Vagina (tissue), 2 donors: ENCODE measurements around the gene ADPRH.

ENCODE experiments used
- POLR2A ChIP-seq, 2 donors: fragments of 450-650 bp; IDR thresholded peaks; one replicate each; pipeline ENCODE4 v1.6.1; 2017; ENCODE audit warnings: antibody characterized with exemption in 2 of 2, mild to moderate bottlenecking in 2 of 2, moderate library complexity in 2 of 2
- POLR2AphosphoS5 ChIP-seq, 2 donors: sonication (generic); formaldehyde crosslinking; IDR thresholded peaks; one replicate each; pipeline ENCODE4 v1.9.0; 2017; ENCODE audit warnings: antibody characterized with exemption in 2 of 2, mild to moderate bottlenecking in 2 of 2, low read depth in 1 of 2; ENCODE audit not compliant: insufficient read depth in 1 of 2
- TF ChIP-seq, protein P1 (sequence below), 3 experiments: fragments of 450-650 bp in 2 of 3; fragments of 200-600 bp in 1 of 3; sonication (generic) in 1 of 3; IDR thresholded peaks; one replicate each; pipeline ENCODE4 v1.5.1; 2017 to 2019; ENCODE audit warnings: antibody characterized with exemption in 3 of 3, mild to moderate bottlenecking in 2 of 3, moderate library complexity in 2 of 3

GRCh38 chr3:119600732-119601131 is 21.4 kb downstream of the ADPRH start:
- TF ChIP-seq, protein P1, sequence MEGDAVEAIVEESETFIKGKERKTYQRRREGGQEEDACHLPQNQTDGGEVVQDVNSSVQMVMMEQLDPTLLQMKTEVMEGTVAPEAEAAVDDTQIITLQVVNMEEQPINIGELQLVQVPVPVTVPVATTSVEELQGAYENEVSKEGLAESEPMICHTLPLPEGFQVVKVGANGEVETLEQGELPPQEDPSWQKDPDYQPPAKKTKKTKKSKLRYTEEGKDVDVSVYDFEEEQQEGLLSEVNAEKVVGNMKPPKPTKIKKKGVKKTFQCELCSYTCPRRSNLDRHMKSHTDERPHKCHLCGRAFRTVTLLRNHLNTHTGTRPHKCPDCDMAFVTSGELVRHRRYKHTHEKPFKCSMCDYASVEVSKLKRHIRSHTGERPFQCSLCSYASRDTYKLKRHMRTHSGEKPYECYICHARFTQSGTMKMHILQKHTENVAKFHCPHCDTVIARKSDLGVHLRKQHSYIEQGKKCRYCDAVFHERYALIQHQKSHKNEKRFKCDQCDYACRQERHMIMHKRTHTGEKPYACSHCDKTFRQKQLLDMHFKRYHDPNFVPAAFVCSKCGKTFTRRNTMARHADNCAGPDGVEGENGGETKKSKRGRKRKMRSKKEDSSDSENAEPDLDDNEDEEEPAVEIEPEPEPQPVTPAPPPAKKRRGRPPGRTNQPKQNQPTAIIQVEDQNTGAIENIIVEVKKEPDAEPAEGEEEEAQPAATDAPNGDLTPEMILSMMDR (IDR thresholded peaks at IDR 0.05): no peak
- TF ChIP-seq POLR2AphosphoS5 (IDR thresholded peaks at IDR 0.05; ENCODE audit: insufficient read depth in 1 of 2, low read depth in 1 of 2) (no peak), POLR2A (IDR thresholded peaks at IDR 0.05) (no peak)
